Caco-2 (cell line): ENCODE data around the gene CCDC136. TPM values are rescaled to one million over a fixed set of nuclear protein-coding genes. Genes with fewer than 3 reads are reported as not detected.

Experiments used
- BruUV-seq: library from RNA; stranded (reverse); fragments of 400-500 nt; replicated peaks from 2 replicates; lab custom pipeline; 2021; lab: Mats Ljungman, UMichigan
- CTCF ChIA-PET: fragments of 300-600 bp; sonication (Branson Sonifier 250); formaldehyde crosslinking; loops from one replicate; lab custom pipeline; 2022; ENCODE audit warnings: antibody characterized with exemption; lab: Charles Lee
- POLR2A ChIA-PET: fragments of 300-600 bp; sonication (Branson Sonifier 250); formaldehyde crosslinking; loops from one replicate; lab custom pipeline; 2022; ENCODE audit warnings: antibody characterized with exemption; lab: Charles Lee
- DNase-seq, 2 experiments: peaks; one replicate each; pipeline versions ENCODE4 v3.0.0 to v3.0.0-alpha.2; 2020 to 2022
- H3K27me3 ChIP-seq: replicated peaks from 2 replicates; pipeline ENCODE4 v1.6.0; 2011; ENCODE audit warnings: low read length; ENCODE audit not compliant: control insufficient read depth, insufficient read depth
- H3K36me3 ChIP-seq: 2 replicates; pipeline ENCODE4 v1.5.1; 2011; ENCODE audit warnings: low read length; ENCODE audit not compliant: control insufficient read depth, insufficient read depth
- H3K4me1 ChIP-seq: fragments of 250-450 bp; sonication (Bioruptor Pico); 2 replicates; pipeline ENCODE4 v1.5.1; 2020; ENCODE audit warnings: mild to moderate bottlenecking
- H3K4me3 ChIP-seq: 2 replicates; pipeline ENCODE4 v1.5.1; 2011; ENCODE audit warnings: low read depth, mild to moderate bottlenecking, control low read depth, low read length
- H3K9me3 ChIP-seq: fragments of 250-450 bp; sonication (Bioruptor Pico); 2 replicates; pipeline ENCODE4 v1.5.1; 2020; ENCODE audit warnings: mild to moderate bottlenecking, moderate library complexity
- H3K27ac Mint-ChIP-seq: one replicate; pipeline ENCODE4 v1.8.0; 2022; ENCODE audit warnings: mixed read lengths; ENCODE audit not compliant: unreplicated experiment
- H3K27me3 Mint-ChIP-seq: one replicate; pipeline ENCODE4 v1.8.0; 2022; ENCODE audit warnings: mixed read lengths; ENCODE audit not compliant: insufficient read depth, unreplicated experiment
- H3K36me3 Mint-ChIP-seq: one replicate; pipeline ENCODE4 v1.8.0; 2022; ENCODE audit warnings: mild to moderate bottlenecking, mixed read lengths; ENCODE audit not compliant: insufficient read depth, unreplicated experiment
- H3K4me1 Mint-ChIP-seq: one replicate; pipeline ENCODE4 v1.8.0; 2022; ENCODE audit warnings: low read depth, mixed read lengths; ENCODE audit not compliant: unreplicated experiment
- H3K4me3 Mint-ChIP-seq: one replicate; pipeline ENCODE4 v1.8.0; 2022; ENCODE audit warnings: mild to moderate bottlenecking, moderate library complexity, mixed read lengths; ENCODE audit not compliant: unreplicated experiment
- H3K9me3 Mint-ChIP-seq: one replicate; pipeline ENCODE4 v1.8.0; 2022; ENCODE audit warnings: mixed read lengths; ENCODE audit not compliant: unreplicated experiment
- CTCF ChIP-seq, 2 experiments: fragments of 200-600 bp in 1 of 2; IDR thresholded peaks; 1 replicate in 1 of 2; 2 replicates in 1 of 2; pipeline versions ENCODE4 v1.5.1 to v1.8.0; 2011 to 2022; ENCODE audit warnings: antibody characterized with exemption in 1 of 2, control low read depth in 1 of 2, inconsistent platforms in 1 of 2, low read depth in 1 of 2, low read length in 1 of 2, mild to moderate bottlenecking in 1 of 2, moderate library complexity in 1 of 2; ENCODE audit not compliant: insufficient read depth in 1 of 2, severe bottlenecking in 1 of 2, unreplicated experiment in 1 of 2
- intact Hi-C: fragments of 100-400 bp; cut with micrococcal nuclease; formaldehyde crosslinking; loops from one replicate; pipeline ENCODE4 v1.10.0; 2022; ENCODE audit not compliant: unreplicated experiment
- total RNA-seq: library from RNA; stranded (reverse); gene quantifications from 2 replicates; pipeline ENCODE4 v1.2.3, GENCODE V29; 2022

The CCDC136 gene
- total RNA-seq, 1 experiment from 2014 or later, result 10.2 TPM

- peaks cover 5% of the 10 kb centered on the region for H3K36me3 Mint-ChIP-seq
- BruUV-seq, result no TSS peak
- H3K4me1 ChIP-seq, result peaks cover 34% of the 10 kb centered on the region
- H3K27me3 Mint-ChIP-seq, result no peaks in the 10 kb centered on the region
- intact Hi-C loops, result loop anchor here (2.0 kb wide), 1 partner anchor 88 kb away; the partner anchor contains the start of gene CALU
- no peaks in the 10 kb centered on the region for H3K9me3 ChIP-seq
- H3K9me3 Mint-ChIP-seq, result no peaks in the 10 kb centered on the region
- ChIA-PET POLR2A (interaction anchor here (0.5 to 0.9 kb wide), 2 partner anchors 36 to 374 kb away, joined by 3 to 5 read pairs; no protein-coding TSS in a partner anchor), CTCF (interaction anchor here (1.2 kb wide), 1 partner anchor 88 kb away, joined by 5 read pairs; the partner anchor contains the start of gene CALU)
- no peak for DNase-seq
- H3K27ac Mint-ChIP-seq, result peak overlapping the region; percentile 95
- no peak for TF ChIP-seq CTCF (IDR thresholded peaks at IDR 0.05; ENCODE audit: insufficient read depth in 1 of 2, low read depth in 1 of 2, low read length in 1 of 2, severe bottlenecking in 1 of 2, unreplicated experiment in 1 of 2)
- no peak overlapping the region for H3K4me3 ChIP-seq
- peak overlapping the region; percentile 38 for H3K4me3 Mint-ChIP-seq
- no peaks in the 10 kb centered on the region for H3K36me3 ChIP-seq
- no peaks in the 10 kb centered on the region for H3K27me3 ChIP-seq
- H3K4me1 Mint-ChIP-seq, result peaks cover 28% of the 10 kb centered on the region
These were observed 35.1 kb downstream of the CCDC136 start for GRCh38 chr7:128826916-128827247.

- H3K27me3 ChIP-seq, result no peaks in the 10 kb centered on the region
- peak; percentile 56 to 84 for DNase-seq
- H3K36me3 ChIP-seq, result no peaks in the 10 kb centered on the region
- no peak overlapping the region for H3K4me3 ChIP-seq
- H3K9me3 ChIP-seq, result no peaks in the 10 kb centered on the region
- intact Hi-C loops, result loop anchor here (2.0 kb wide), 1 partner anchor 89 kb away; the partner anchor contains the start of gene CALU
- no peaks in the 10 kb centered on the region for H3K9me3 Mint-ChIP-seq
- H3K4me1 ChIP-seq, result peaks cover 36% of the 10 kb centered on the region
- ChIA-PET CTCF (interaction anchor here (1.2 to 1.8 kb wide), 3 partner anchors 9 to 88 kb away, joined by 4 to 5 read pairs (median 4); partner anchors contain the start of gene CALU), POLR2A (interaction anchor here (0.9 kb wide), 1 partner anchor 36 kb away, joined by 5 read pairs; no protein-coding TSS in a partner anchor)
- peaks cover 28% of the 10 kb centered on the region for H3K4me1 Mint-ChIP-seq
- no peaks in the 10 kb centered on the region for H3K27me3 Mint-ChIP-seq
- H3K4me3 Mint-ChIP-seq, result peak overlapping the region; percentile 50
- peak overlapping the region; percentile 95 for H3K27ac Mint-ChIP-seq
- BruUV-seq, result no TSS peak
- H3K36me3 Mint-ChIP-seq, result peaks cover 5% of the 10 kb centered on the region
- TF ChIP-seq CTCF (IDR thresholded peaks at IDR 0.05; ENCODE audit: insufficient read depth in 1 of 2, low read depth in 1 of 2, low read length in 1 of 2, severe bottlenecking in 1 of 2, unreplicated experiment in 1 of 2), result no peak
These were observed 35.6 kb downstream of the CCDC136 start for GRCh38 chr7:128827248-128827958.

GRCh38 chr7:128827971-128828711, 36.4 kb downstream of the CCDC136 start:
- DNase-seq, result peak; percentile 35 to 69
- no peak for TF ChIP-seq CTCF (IDR thresholded peaks at IDR 0.05; ENCODE audit: insufficient read depth in 1 of 2, low read depth in 1 of 2, low read length in 1 of 2, severe bottlenecking in 1 of 2, unreplicated experiment in 1 of 2)
- H3K4me1 Mint-ChIP-seq, result peaks cover 28% of the 10 kb centered on the region
- H3K9me3 Mint-ChIP-seq, result no peaks in the 10 kb centered on the region
- H3K4me1 ChIP-seq, result peaks cover 42% of the 10 kb centered on the region
- no peaks in the 10 kb centered on the region for H3K27me3 Mint-ChIP-seq
- H3K4me3 ChIP-seq, result no peak overlapping the region
- H3K4me3 Mint-ChIP-seq, result peak overlapping the region; percentile 50
- CTCF ChIA-PET, result interaction anchor here (0.8 to 1.8 kb wide), 3 partner anchors 9 to 41 kb away, joined by 3 to 4 read pairs (median 4); partner anchors contain the start of gene ATP6V1F
- no peaks in the 10 kb centered on the region for H3K27me3 ChIP-seq
- peak overlapping the region; percentile 95 for H3K27ac Mint-ChIP-seq
- no peaks in the 10 kb centered on the region for H3K9me3 ChIP-seq
- intact Hi-C loops, result loop anchor here (2.0 kb wide), 1 partner anchor 89 kb away; the partner anchor contains the start of gene CALU
- POLR2A ChIA-PET, result no interaction called here
- no TSS peak for BruUV-seq
- H3K36me3 Mint-ChIP-seq, result peaks cover 5% of the 10 kb centered on the region
- no peaks in the 10 kb centered on the region for H3K36me3 ChIP-seq
